ENCODE data around the gene MAP1LC3B.

The MAP1LC3B gene

GRCh38 chr16:87435372-87436224, 43.5 kb downstream of the MAP1LC3B start:
- no peak for ATAC-seq

GRCh38 chr16:87436225-87437172, 44.4 kb downstream of the MAP1LC3B start:
- ATAC-seq, result peak; percentile 55 to 80

GRCh38 chr16:87437327-87437726, 45.2 kb downstream of the MAP1LC3B start:
- no peak for ATAC-seq

- ATAC-seq, result no peak
These were observed 45.9 kb downstream of the MAP1LC3B start for GRCh38 chr16:87437911-87438610.

GRCh38 chr16:87438611-87438985, 46.5 kb downstream of the MAP1LC3B start:
- no peak for ATAC-seq

GRCh38 chr16:87439926-87440325, 47.8 kb downstream of the MAP1LC3B start:
- no peak for ATAC-seq

- ATAC-seq, result no peak
These were observed 49.9 kb downstream of the MAP1LC3B start for GRCh38 chr16:87441886-87442580.

- ATAC-seq, result no peak
These were observed 50.4 kb downstream of the MAP1LC3B start for GRCh38 chr16:87442581-87442966.

- ATAC-seq, result no peak
These were observed 50.9 kb downstream of the MAP1LC3B start for GRCh38 chr16:87443016-87443415.

- no peak for ATAC-seq
These were observed 51.8 kb downstream of the MAP1LC3B start for GRCh38 chr16:87443964-87444363.

GRCh38 chr16:87445486-87445885, 53.4 kb downstream of the MAP1LC3B start:
- ATAC-seq, result no peak

GRCh38 chr16:87446479-87446878, 54.3 kb downstream of the MAP1LC3B start:
- ATAC-seq, result no peak

GRCh38 chr16:87447323-87447722, 55.2 kb downstream of the MAP1LC3B start:
- ATAC-seq, result no peak

- no peak for ATAC-seq
These were observed 56.7 kb downstream of the MAP1LC3B start for GRCh38 chr16:87448866-87449265.

GRCh38 chr16:87451563-87452210, 59.6 kb downstream of the MAP1LC3B start:
- no peak for ATAC-seq

GRCh38 chr16:87453326-87453725, 61.2 kb downstream of the MAP1LC3B start:
- ATAC-seq, result no peak

Measured in activated CD4-positive, CD25-positive, alpha-beta regulatory T cell treated with anti-CD3 and anti-CD28 coated beads, Interleukin-2, amount 50 U/mL, for 24 hours (primary cell).